Tibial artery (tissue), 4 donors: ENCODE measurements around the gene SMYD3.

Experiments used
- DNase-seq, 2 donors: peaks; one replicate each; pipeline ENCODE4 v3.0.0-alpha.2; 2019
- H3K27ac ChIP-seq, 2 donors: fragments of 200-600 bp; sonication (generic) in 1 of 2; 1 replicate in 1 of 2; 2 replicates in 1 of 2; pipeline ENCODE4 v1.5.1; 2018 to 2019; ENCODE audit warnings: mild to moderate bottlenecking in 1 of 2
- H3K27me3 ChIP-seq, 2 donors: fragments of 200-600 bp; sonication (generic) in 1 of 2; one replicate each; pipeline versions ENCODE4 v1.5.1 to v1.6.0; 2016 to 2019
- H3K36me3 ChIP-seq, 3 donors: fragments of 200-600 bp; sonication (generic) in 2 of 3; one replicate each; pipeline ENCODE4 v1.5.1; 2016 to 2019; ENCODE audit warnings: mild to moderate bottlenecking in 2 of 3
- H3K4me1 ChIP-seq, 4 donors: fragments of 200-600 bp; sonication (generic) in 2 of 4; 1 replicate in 3 of 4; 2 replicates in 1 of 4; pipeline ENCODE4 v1.5.1; 2016 to 2019
- H3K4me3 ChIP-seq, 2 donors: fragments of 200-600 bp; sonication (generic) in 1 of 2; 1 replicate in 1 of 2; 2 replicates in 1 of 2; pipeline ENCODE4 v1.5.1; 2018 to 2019; ENCODE audit warnings: mild to moderate bottlenecking in 2 of 2
- H3K9me3 ChIP-seq, 3 donors: fragments of 200-600 bp; sonication (generic) in 1 of 3; one replicate each; pipeline ENCODE4 v1.5.1; 2016 to 2019
- CTCF ChIP-seq, 2 experiments: fragments of 200-600 bp in 1 of 2; fragments of 450-650 bp in 1 of 2; IDR thresholded peaks; one replicate each; pipeline ENCODE4 v1.5.1; 2017 to 2019; ENCODE audit warnings: antibody characterized with exemption in 2 of 2, mild to moderate bottlenecking in 1 of 2, moderate library complexity in 1 of 2
- intact Hi-C: fragments of 100-400 bp; cut with DNase I; formaldehyde crosslinking; loops from one replicate; pipeline ENCODE4 v1.15.0; 2023; ENCODE audit warnings: low total_unique reads

The SMYD3 gene

GRCh38 chr1:246262281-246262680, 244.8 kb downstream of the SMYD3 start:
- Histone ChIP-seq H3K9me3 (peaks cover 0 to 14% (median 0%) of the 10 kb centered on the region in 3 donors), H3K27ac (no peak overlapping the region), H3K4me1 (no peaks in the 10 kb centered on the region), H3K36me3 (no peaks in the 10 kb centered on the region), H3K4me3 (no peak overlapping the region), H3K27me3 (no peaks in the 10 kb centered on the region)
- TF ChIP-seq CTCF (IDR thresholded peaks at IDR 0.05), result no peak
- intact Hi-C loops, result no loop called here
- no peak for DNase-seq

GRCh38 chr1:246261639-246262038, 245.4 kb downstream of the SMYD3 start:
- no peaks in the 10 kb centered on the region for H3K27me3 ChIP-seq
- no peak for DNase-seq
- intact Hi-C loops, result no loop called here
- H3K4me1 ChIP-seq, result no peaks in the 10 kb centered on the region
- no peaks in the 10 kb centered on the region for H3K36me3 ChIP-seq
- no peak overlapping the region for H3K27ac ChIP-seq
- no peak overlapping the region for H3K4me3 ChIP-seq
- no peak for TF ChIP-seq CTCF (IDR thresholded peaks at IDR 0.05)
- peaks cover 0 to 14% (median 0%) of the 10 kb centered on the region in 3 donors for H3K9me3 ChIP-seq

- Histone ChIP-seq H3K9me3 (peaks cover 0 to 9% (median 3%) of the 10 kb centered on the region in 3 donors), H3K27me3 (no peaks in the 10 kb centered on the region), H3K4me3 (no peak overlapping the region), H3K4me1 (no peaks in the 10 kb centered on the region), H3K36me3 (no peaks in the 10 kb centered on the region), H3K27ac (no peak overlapping the region)
- DNase-seq, result no peak
- intact Hi-C loops, result no loop called here
- no peak for TF ChIP-seq CTCF (IDR thresholded peaks at IDR 0.05)
Measured at GRCh38 chr1:246258250-246258649, 248.8 kb downstream of the SMYD3 start.

- no peak for TF ChIP-seq CTCF (IDR thresholded peaks at IDR 0.05)
- intact Hi-C loops, result no loop called here
- Histone ChIP-seq H3K36me3 (no peaks in the 10 kb centered on the region), H3K27ac (no peak overlapping the region), H3K27me3 (no peaks in the 10 kb centered on the region), H3K4me1 (no peaks in the 10 kb centered on the region), H3K4me3 (no peak overlapping the region), H3K9me3 (peaks cover 0 to 9% (median 3%) of the 10 kb centered on the region in 3 donors)
- no peak for DNase-seq
Measured at GRCh38 chr1:246255773-246256172, 251.3 kb downstream of the SMYD3 start.

- H3K27me3 ChIP-seq, result no peaks in the 10 kb centered on the region
- TF ChIP-seq CTCF (IDR thresholded peaks at IDR 0.05), result no peak
- H3K9me3 ChIP-seq, result peaks cover 0 to 4% (median 3%) of the 10 kb centered on the region in 3 donors
- no peaks in the 10 kb centered on the region for H3K4me1 ChIP-seq
- DNase-seq, result no peak
- intact Hi-C loops, result no loop called here
- H3K4me3 ChIP-seq, result no peak overlapping the region
- H3K27ac ChIP-seq, result no peak overlapping the region
- no peaks in the 10 kb centered on the region for H3K36me3 ChIP-seq
Measured at GRCh38 chr1:246254854-246255253, 252.2 kb downstream of the SMYD3 start.

GRCh38 chr1:246246430-246246829, 260.6 kb downstream of the SMYD3 start:
- TF ChIP-seq CTCF (IDR thresholded peaks at IDR 0.05), result no peak
- H3K4me1 ChIP-seq, result no peaks in the 10 kb centered on the region
- DNase-seq, result no peak
- intact Hi-C loops, result no loop called here
- no peak overlapping the region for H3K4me3 ChIP-seq
- no peak overlapping the region for H3K27ac ChIP-seq
- H3K36me3 ChIP-seq, result no peaks in the 10 kb centered on the region
- no peaks in the 10 kb centered on the region for H3K9me3 ChIP-seq
- H3K27me3 ChIP-seq, result no peaks in the 10 kb centered on the region
